GM18520 (cell line): ENCODE measurements around the gene MAPRE2.

Experiments
- ATAC-seq: cut with Tn5 transposase; IDR thresholded peaks from one replicate; pipeline ENCODE4 v1.9.1; 2021; ENCODE audit not compliant: unreplicated experiment

Gene MAPRE2

DNA sequence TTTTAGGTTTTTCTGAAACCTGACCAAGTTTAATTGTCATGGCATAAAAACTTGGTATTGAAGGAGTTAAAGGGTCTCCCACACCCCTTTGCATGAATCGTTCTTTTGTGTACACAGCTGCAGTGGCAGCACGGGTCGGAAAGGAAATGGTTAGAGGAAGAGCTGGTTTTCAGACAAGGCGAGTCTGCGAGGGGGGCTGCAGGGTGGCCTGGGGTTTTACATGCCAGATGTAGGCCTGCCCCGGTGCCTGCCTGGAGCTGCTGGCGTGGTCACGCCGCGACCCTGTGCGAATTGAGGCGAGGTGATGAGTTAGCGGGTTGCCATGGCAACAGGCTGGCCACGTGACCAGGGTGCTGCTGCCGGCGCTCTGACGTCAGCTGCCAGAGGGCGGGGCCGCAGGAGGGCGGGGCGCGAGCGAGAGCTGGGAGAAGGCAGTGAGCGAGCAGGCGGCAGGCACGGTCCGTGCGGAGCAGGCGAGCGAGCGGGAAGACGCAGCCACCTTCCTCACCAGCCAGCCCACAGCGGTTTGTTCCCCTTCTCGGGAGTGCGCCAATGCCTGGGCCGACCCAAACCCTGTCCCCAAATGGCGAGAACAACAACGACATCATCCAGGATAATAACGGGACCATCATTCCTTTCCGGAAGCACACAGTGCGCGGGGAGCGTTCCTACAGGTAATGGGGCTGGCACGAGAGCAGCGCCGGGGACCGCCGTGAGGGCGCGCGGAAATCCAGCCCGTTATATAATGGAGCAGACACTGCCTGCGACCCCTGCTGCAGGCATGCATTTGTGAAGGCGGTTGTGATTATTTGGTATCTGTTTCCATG, at the start of gene MAPRE2:
MAPRE2 (plus strand) TSS at position 426 of the 827 bp plus-strand sequence; CDS start at position 553, 127 bp downstream.
- ATAC-seq = peak; percentile 63

DNA sequence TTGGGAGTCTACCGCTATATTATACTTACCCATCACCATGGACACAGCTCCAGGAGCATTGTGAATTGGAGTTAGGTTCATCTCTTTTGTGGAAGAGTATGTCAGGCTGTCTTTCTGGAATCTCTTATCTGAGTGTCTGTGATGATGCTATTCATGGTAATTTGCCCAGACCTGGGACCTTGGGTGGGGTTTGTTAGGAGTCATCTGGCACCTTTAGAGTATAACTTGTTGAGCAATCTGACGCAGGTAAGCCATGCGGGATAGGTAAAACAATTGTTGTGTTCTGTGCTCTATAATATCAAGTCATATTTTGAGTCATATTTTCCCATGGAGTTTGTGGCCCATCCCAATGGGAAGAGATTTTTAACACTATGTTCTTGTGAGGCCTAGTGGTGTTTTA, 49.7 kb upstream of the MAPRE2 start:
- no peak for ATAC-seq

- peak; percentile 38 for ATAC-seq
Measured at GRCh38 chr18:34993289-34993688, 47.9 kb upstream of the MAPRE2 start.

DNA sequence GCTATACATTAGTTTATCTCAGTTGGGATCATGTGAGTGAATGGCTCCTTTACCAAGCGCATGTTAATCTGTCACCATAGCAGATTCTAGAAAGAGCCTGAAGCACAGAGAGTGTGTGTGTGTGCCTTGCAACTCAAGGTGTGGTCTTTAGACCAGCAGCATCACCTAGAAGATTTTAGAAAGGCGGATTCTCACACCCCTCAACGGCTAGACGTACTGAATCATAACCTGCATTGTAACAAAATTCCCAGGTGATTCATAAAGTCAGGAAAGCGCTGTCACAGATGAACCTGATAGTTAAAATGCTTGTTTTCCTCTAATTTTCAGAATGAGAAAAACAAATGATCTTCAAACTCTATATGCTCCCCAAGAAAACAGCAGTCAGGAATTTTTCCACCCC, 45.5 kb upstream of the MAPRE2 start:
- ATAC-seq = no peak

DNA sequence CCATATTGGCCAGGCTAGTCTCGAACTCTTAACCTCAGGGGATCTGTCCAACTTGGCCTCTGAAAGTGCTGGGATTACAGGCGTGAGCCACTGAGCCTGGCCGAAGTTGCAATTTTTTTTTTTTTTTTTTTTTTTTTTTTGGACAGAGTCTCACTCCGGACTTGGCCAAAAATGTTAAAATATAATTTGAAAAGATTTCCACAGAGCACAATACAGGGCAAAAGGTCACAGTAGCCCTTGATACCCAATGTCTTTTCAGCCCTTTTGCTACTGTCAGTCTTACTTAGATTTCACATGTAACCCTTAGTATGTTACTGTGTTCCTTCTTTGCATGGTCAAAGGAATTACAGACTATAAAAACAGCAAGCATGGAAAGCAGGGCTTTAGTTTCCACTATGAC, 42.6 kb upstream of the MAPRE2 start:
- ATAC-seq = no peak

GRCh38 chr18:34999756-35000289, 41.4 kb upstream of the MAPRE2 start:
- no peak for ATAC-seq

- no peak for ATAC-seq
Measured at GRCh38 chr18:35000457-35000856, 40.8 kb upstream of the MAPRE2 start.

DNA sequence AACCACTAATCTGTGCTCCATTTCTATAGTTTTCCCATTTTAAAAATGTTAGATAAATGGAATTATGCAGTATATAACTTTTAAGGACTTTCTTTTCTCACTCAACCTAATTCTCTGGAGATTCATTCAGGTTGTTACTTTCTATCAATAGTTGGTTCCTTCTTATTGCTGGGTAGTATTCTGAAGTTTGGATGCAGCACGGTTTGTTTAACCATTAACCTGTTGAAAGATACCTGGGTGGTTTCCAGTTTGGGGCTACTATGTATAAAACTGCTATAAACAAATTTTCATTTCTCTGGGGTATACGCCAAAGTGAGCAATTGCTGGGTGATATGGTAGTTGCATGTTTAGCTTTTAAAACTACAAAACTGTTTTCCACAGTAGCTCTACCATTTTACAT, 39.1 kb upstream of the MAPRE2 start:
- no peak for ATAC-seq

- peak; percentile 78 for ATAC-seq
Measured at GRCh38 chr18:35005963-35006577, 35.1 kb upstream of the MAPRE2 start.

DNA sequence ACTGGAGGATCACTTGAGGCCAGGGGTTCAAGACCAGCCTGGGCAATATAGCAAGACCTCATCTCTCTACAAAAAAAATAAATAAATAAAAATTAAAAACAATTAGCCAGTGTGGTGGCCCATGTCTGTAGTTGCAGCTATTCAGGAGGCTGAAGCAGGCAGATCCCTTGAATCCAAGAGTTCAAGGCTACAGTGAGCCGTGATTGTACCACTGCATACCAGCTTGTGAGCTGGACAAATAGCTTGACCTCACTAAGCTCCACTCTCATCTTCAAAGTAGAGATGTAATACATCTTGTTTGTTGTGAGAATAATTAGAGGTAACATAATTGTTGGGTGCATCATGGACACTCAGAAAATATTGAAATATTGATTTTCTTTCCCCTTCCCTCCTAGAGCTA, 31.1 kb upstream of the MAPRE2 start:
- ATAC-seq = no peak

DNA sequence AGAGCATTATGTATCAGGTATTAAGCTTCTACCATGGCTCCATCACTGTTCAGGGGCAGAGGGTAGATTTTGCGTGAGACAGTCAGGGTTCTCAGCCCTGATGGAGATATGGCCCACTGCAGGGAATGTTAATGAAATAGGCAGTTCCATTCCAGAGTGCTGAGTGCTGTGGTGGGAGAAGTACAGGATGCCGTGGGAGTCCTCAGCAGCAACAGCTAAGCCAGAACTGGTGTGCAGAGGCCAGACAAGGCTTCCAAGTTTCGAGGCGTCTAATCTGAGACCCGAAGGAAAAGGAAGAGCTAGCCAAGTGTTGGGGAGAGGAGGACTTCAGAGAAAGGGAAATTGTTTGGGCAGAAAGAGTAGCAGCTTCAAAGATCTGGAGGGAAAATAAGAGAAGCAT, 30.2 kb upstream of the MAPRE2 start:
- ATAC-seq = no peak

- no peak for ATAC-seq
Measured at GRCh38 chr18:35019933-35020332, 21.3 kb upstream of the MAPRE2 start.

DNA sequence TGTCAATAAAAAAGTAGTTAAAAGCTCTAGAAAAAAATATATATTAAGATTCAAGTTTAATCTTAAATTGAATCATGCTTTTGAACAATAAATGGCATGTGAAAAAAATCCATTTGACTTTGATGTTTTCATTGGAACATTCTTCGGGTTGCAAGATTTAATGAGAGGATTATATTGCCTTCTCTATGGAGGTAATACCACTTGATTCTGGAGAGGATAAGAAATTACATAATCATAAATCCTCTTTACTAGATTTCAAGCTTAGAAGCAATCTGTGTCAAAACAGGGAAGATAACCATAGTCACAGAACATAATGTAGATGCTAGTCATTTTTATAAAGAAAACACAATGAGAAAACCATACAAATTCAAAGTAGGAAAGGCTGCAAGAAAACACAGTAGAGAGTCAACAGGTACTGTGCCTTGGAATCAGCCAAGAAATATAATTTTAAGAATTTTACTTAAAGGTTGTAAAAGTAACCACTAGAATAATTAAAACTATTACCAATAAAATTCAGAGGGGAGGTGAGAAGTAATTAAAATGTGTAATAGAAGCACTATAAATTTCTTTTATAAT, 18.7 kb upstream of the MAPRE2 start:
- ATAC-seq = no peak

- ATAC-seq = no peak
Measured at GRCh38 chr18:35024196-35024595, 17.0 kb upstream of the MAPRE2 start.

- no peak for ATAC-seq
Measured at GRCh38 chr18:35024965-35025364, 16.2 kb upstream of the MAPRE2 start.

DNA sequence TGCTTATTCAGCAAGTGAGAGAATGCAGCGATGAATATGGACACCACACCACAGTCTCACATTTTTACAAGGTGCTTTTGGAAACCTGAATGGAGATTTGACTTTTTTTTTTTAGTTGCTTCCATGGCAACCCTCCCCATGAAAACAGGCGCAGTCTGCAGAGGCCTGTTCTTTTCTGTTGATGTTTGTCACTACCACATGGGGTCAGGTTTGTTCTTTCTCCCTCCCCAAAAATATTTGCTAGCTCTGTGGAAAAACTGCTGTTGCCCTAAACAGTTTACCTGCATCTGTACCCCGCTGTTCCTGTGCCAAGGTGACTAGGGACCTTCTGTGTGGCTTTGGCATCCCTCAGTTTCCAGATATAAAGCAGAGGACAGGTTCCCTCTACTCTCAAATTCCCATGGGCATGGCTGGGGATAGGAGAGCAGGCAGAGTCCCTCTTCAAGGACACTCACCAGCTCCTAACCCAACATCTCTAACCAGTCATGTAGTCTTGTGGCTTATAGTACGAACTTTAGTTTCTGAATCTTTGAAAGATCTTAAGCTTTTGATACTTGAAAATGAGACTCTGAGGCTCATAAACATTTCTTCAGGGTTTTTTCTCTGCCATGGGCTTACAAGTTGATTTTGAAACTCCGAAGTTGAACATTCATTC, 14.7 kb upstream of the MAPRE2 start:
- no peak for ATAC-seq

GRCh38 chr18:35027206-35027605, 14.0 kb upstream of the MAPRE2 start:
- ATAC-seq = no peak

DNA sequence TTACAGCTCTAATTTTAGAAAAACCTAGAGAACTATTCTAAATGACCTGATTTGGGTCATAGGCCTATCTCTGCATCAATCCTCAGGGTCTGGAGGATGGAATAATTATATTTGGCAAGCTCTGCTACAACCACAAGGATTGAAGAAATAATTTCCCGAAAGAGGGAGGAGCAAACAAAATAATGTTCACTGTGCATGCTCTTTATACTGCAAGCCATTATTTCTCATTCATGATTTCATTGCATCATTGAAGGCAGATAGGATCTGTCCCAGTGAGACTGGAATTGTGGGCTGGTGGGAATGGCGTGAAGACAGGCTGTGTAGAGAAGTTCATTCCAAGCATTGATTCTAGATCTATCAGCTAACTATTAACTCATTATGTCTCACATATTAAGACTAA, 12.7 kb upstream of the MAPRE2 start:
- ATAC-seq = no peak

GRCh38 chr18:35029103-35029502, 12.1 kb upstream of the MAPRE2 start:
- no peak for ATAC-seq

DNA sequence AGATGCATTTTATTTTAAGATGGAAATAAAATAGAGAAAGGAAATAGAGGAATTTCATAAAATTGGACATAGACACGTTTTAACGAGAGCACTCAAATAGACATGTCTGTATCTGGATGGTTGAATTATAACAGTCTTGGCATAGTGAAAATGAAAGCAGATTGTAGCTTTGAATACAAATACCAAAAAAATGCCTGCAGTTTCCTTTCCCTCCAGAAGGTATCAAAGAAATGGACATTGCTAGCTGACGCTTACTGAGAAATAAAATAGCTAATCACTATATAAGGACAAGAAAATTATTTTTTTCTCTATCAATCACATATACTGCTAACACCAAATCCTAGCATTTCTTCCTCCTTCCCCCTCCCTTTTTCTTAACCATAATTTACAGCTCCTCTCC, 11.4 kb upstream of the MAPRE2 start:
- peak; percentile 82 for ATAC-seq

DNA sequence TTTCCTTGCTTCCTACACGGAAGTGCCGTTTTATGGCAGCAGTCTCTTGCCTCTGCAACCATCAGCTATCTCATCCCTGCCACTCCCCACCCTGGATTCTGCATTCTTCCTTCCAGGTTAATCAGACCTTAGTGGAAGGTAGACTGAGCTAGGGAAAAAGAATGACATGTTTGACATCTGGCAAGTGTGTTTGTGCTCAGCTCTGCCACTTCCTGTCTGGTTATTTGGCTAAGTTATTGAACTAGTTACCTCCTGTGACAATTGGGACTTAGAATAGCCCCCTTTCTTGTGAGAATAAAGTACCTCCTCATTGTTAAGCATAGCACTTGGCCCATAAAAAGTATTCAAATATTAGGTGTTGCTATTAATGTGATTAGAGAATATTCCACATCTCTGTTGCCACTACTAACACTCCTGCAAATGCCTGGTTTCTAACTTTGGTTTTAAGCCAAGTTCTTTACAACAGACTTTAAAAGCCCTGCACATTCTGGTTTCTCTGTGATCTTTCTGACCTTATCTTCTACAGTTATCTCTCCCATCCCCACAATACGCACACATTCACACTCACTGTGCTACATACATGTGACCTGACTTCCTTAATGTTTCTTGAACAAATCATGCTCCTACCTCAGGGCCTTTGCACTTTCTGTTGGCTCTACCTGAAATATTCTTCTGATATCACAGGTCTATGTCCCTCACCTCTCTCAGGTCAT, 10.8 kb upstream of the MAPRE2 start:
- ATAC-seq = peak; percentile 40
